Smooth muscle cell (in vitro differentiated cells): Measurements from ENCODE around the gene TTC9. TPM values are rescaled to one million over a fixed set of nuclear protein-coding genes. Genes with fewer than 3 reads are reported as not detected.
A peak's percentile ranks its signal among the peaks of the same experiment; 100 is the strongest.

Experiments
- DNase-seq: peaks from one replicate; lab custom pipeline; 2025; ENCODE audit not compliant: unreplicated experiment; lab: John Stamatoyannopoulos, UW
- H2AFZ ChIP-seq: fragments of 200-600 bp; sonication (generic); 2 replicates; pipeline ENCODE4 v1.6.0; 2016; ENCODE audit warnings: antibody characterized with exemption, low read depth, mild to moderate bottlenecking
- H3F3A ChIP-seq: fragments of 200-600 bp; sonication (generic); 2 replicates; pipeline ENCODE4 v1.6.0; 2017; ENCODE audit warnings: antibody characterized with exemption, low read depth
- H3K27ac ChIP-seq: fragments of 200-600 bp; sonication (generic); 2 replicates; pipeline ENCODE4 v1.5.1; 2016; ENCODE audit warnings: low read depth, mild to moderate bottlenecking
- H3K27me3 ChIP-seq: fragments of 200-600 bp; sonication (generic); 2 replicates; pipeline ENCODE4 v1.6.1; 2016; ENCODE audit warnings: low read depth, mild to moderate bottlenecking
- H3K36me3 ChIP-seq: fragments of 200-600 bp; sonication (generic); 2 replicates; pipeline ENCODE4 v1.5.1; 2016; ENCODE audit warnings: low read depth
- H3K4me1 ChIP-seq: fragments of 200-600 bp; sonication (generic); 2 replicates; pipeline ENCODE4 v1.5.1; 2016; ENCODE audit warnings: low read depth
- H3K4me2 ChIP-seq: fragments of 200-600 bp; sonication (generic); 2 replicates; pipeline ENCODE4 v1.6.0; 2016; ENCODE audit warnings: mild to moderate bottlenecking
- H3K4me3 ChIP-seq: fragments of 200-600 bp; sonication (generic); 2 replicates; pipeline ENCODE4 v1.5.1; 2016; ENCODE audit warnings: mild to moderate bottlenecking
- H3K79me2 ChIP-seq: fragments of 200-600 bp; sonication (generic); 2 replicates; pipeline ENCODE4 v1.6.0; 2016; ENCODE audit warnings: low read depth, mild to moderate bottlenecking
- H3K9ac ChIP-seq: fragments of 200-600 bp; sonication (generic); 2 replicates; pipeline ENCODE4 v1.6.0; 2016; ENCODE audit warnings: low read depth
- H3K9me3 ChIP-seq: fragments of 200-600 bp; sonication (generic); replicated peaks from 2 replicates; pipeline ENCODE4 v1.5.1; 2016; ENCODE audit warnings: low read depth
- H4K20me1 ChIP-seq: fragments of 200-600 bp; sonication (generic); 2 replicates; pipeline ENCODE4 v1.6.0; 2016; ENCODE audit warnings: low read depth
- WGBS: methylation state at CpG from one replicate; pipeline ENCODE4 v1.1.7; 2016; ENCODE audit warnings: low lambda C conversion rate; 5-methylcytosine and 5-hydroxymethylcytosine counted together
- polyA plus RNA-seq: library from polyadenylated mRNA; unstranded; fragments of >200 nt; fragmentation: Nextera tagmentation; extraction: Ambion mirVana; gene quantifications from 2 replicates; pipeline ENCODE4 v1.2.1, GENCODE V29; 2016
- total RNA-seq: library from RNA; depleted of rRNA; stranded (reverse); fragments of >200 nt; gene quantifications from 2 replicates; pipeline ENCODE4 v1.2.3, GENCODE V29; 2014
- TF ChIP-seq, protein P1 (sequence below): fragments of 200-600 bp; sonication (generic); IDR thresholded peaks from 2 replicates; pipeline ENCODE4 v1.5.1; 2017; ENCODE audit warnings: borderline replicate concordance, mild to moderate bottlenecking, antibody characterized with exemption; ENCODE audit not compliant: insufficient read depth, poor library complexity, severe bottlenecking

TTC9 gene
- total and polyA plus RNA-seq, 2 experiments from 2014 or later: 1.2 to 4.4 TPM

DNA sequence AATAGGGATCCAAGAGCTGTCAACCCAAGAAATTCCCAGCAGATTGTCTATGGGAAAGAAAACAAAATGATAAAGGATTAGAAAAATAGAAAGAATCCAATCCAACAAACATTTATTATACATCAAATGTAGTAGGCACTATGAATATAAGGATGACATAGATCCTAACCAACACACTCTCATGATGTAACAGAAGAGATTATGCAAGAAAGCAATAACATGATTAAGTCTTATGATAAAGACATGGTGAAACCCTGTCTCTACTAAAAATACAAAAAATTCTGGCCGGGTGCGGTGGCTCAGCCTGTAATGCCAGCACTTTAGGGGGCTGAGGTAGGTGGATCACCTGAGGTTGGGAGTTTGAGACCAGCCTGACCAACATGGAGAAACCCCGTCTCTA lies 44.0 kb upstream of the TTC9 start:
- no peak for DNase-seq
- Histone ChIP-seq H3K9me3 (no peaks in the 10 kb centered on the region), H3K9ac (no peak overlapping the region), H2AFZ (no peak overlapping the region), H3F3A (no peaks in the 10 kb centered on the region), H3K4me2 (no peak overlapping the region), H4K20me1 (peaks cover 47% of the 10 kb centered on the region), H3K79me2 (peaks cover 59% of the 10 kb centered on the region), H3K4me3 (no peak overlapping the region), H3K27ac (no peak overlapping the region), H3K36me3 (no peaks in the 10 kb centered on the region), H3K4me1 (peaks cover 8% of the 10 kb centered on the region), H3K27me3 (no peaks in the 10 kb centered on the region)
- 97% methylated on average over 3 of the region's 3 CpGs for WGBS
- TF ChIP-seq, protein P1, sequence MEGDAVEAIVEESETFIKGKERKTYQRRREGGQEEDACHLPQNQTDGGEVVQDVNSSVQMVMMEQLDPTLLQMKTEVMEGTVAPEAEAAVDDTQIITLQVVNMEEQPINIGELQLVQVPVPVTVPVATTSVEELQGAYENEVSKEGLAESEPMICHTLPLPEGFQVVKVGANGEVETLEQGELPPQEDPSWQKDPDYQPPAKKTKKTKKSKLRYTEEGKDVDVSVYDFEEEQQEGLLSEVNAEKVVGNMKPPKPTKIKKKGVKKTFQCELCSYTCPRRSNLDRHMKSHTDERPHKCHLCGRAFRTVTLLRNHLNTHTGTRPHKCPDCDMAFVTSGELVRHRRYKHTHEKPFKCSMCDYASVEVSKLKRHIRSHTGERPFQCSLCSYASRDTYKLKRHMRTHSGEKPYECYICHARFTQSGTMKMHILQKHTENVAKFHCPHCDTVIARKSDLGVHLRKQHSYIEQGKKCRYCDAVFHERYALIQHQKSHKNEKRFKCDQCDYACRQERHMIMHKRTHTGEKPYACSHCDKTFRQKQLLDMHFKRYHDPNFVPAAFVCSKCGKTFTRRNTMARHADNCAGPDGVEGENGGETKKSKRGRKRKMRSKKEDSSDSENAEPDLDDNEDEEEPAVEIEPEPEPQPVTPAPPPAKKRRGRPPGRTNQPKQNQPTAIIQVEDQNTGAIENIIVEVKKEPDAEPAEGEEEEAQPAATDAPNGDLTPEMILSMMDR: no peak

DNA sequence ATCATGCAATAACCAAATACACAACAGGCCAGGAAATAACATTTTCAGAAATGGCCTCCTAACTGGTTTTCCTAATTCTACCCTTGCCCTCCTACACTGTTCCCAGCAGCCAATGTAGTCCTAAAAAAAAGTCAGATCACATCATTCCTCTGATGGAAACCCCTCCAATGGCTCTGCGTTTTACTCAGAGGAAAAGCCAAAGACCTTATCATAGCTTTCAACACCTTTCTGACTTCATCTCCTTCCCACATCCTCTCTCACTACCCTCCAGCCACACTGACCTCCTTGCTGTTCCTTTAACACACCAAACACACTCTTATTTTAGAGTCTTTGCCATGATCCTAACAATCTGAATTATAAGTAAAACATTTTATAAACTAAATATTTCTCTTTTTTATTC lies 42.4 kb upstream of the TTC9 start:
- TF ChIP-seq, protein P1: no peak
- Histone ChIP-seq H3K36me3 (no peaks in the 10 kb centered on the region), H3K4me3 (peak overlapping the region; percentile 90), H3K4me1 (peaks cover 8% of the 10 kb centered on the region), H3F3A (no peaks in the 10 kb centered on the region), H3K4me2 (peak overlapping the region; percentile 99), H3K9me3 (no peaks in the 10 kb centered on the region), H3K27ac (no peak overlapping the region), H3K27me3 (no peaks in the 10 kb centered on the region), H3K9ac (peak overlapping the region; percentile 95), H2AFZ (no peak overlapping the region), H4K20me1 (peaks cover 32% of the 10 kb centered on the region), H3K79me2 (peaks cover 48% of the 10 kb centered on the region)
- 74% methylated on average over 1 of the region's 1 CpG for WGBS
- no peak for DNase-seq

DNA sequence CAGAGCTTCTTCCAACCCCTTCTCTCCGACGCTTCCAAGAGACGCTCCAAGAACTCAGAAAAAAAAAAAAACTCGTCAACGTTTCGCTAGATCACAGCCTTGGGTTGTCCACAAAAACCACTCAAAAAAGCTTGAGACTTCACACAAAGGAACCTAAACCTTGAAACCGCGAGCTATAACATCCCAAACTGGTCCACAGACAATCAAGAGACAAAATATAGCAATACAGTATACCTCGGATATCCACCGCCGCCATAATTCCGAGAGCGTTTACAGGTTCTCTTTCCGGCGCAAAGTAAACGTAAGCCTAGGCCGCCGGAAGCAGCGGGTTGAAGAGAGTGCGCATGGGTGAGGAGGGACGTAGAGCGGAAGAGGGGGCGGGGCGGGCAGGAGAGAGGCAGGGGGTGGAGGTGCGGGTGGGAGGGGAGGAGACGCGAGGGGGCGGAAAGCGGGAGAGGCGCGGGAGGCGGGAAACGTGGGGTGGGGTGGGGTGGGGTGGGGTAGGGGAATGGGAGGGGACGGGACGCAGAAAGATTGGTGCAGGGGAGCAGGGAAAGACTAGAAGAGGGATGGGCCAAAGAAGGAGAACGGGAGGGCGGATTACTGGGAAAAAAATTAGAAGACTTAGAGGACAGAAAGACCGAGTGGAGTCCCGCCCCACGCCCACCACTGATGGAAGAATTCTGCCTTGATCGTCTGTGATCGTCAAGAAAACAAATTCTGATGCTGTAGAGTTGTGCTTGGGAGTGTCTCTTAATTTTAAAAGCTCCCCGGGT lies 41.1 kb upstream of the TTC9 start, which contains the start of gene MED6:
Gene MED6 (minus strand): TSS at position 274 of the 776 bp plus-strand sequence. CDS start 18 bp downstream, at position 256.
- H3K79me2 ChIP-seq: peaks cover 48% of the 10 kb centered on the region
- H3K27ac ChIP-seq: peak within 1 kb of the TSS; percentile 89
- H2AFZ ChIP-seq: peak within 1 kb of the TSS; percentile 94
- H3K9ac ChIP-seq: peak within 1 kb of the TSS; percentile 95
- peak within 1 kb of the TSS; percentile 90 for H3K4me3 ChIP-seq
- under 1% methylated on average over 30 of the region's 43 CpGs for WGBS
- TF ChIP-seq, protein P1: no peak
- H3F3A ChIP-seq: no peaks in the 10 kb centered on the region
- no peaks in the 10 kb centered on the region for H3K36me3 ChIP-seq
- H3K9me3 ChIP-seq: no peaks in the 10 kb centered on the region
- H3K27me3 ChIP-seq: no peaks in the 10 kb centered on the region
- peaks cover 8% of the 10 kb centered on the region for H3K4me1 ChIP-seq
- H4K20me1 ChIP-seq: peaks cover 30% of the 10 kb centered on the region
- H3K4me2 ChIP-seq: peak within 1 kb of the TSS; percentile 99
- peak; percentile 70 for DNase-seq
